Parathyroid adenoma (tissue), 2 donors: Measurements from ENCODE around the gene FCER1G.

ENCODE experiments used
- H2AFZ ChIP-seq: fragments of 300-600 bp; sonication (generic); one replicate; pipeline ENCODE4 v1.7.0; 2017; ENCODE audit warnings: antibody characterized with exemption, mild to moderate bottlenecking
- H3K27ac ChIP-seq: fragments of 300-600 bp; sonication (generic); one replicate; pipeline ENCODE4 v1.7.0; 2017
- H3K27me3 ChIP-seq: fragments of 300-600 bp; sonication (generic); one replicate; pipeline ENCODE4 v1.7.0; 2017; ENCODE audit warnings: low read length; ENCODE audit not compliant: control insufficient read depth, insufficient read depth
- H3K36me3 ChIP-seq: fragments of 300-600 bp; sonication (generic); one replicate; pipeline ENCODE4 v1.7.0; 2017; ENCODE audit warnings: low read length; ENCODE audit not compliant: control insufficient read depth, insufficient read depth
- H3K4me1 ChIP-seq: fragments of 300-600 bp; sonication (generic); one replicate; pipeline ENCODE4 v1.7.0; 2017; ENCODE audit warnings: control low read depth
- H3K4me2 ChIP-seq: fragments of 300-600 bp; sonication (generic); one replicate; pipeline ENCODE4 v1.7.0; 2017; ENCODE audit warnings: low read length
- H3K4me3 ChIP-seq: fragments of 300-600 bp; sonication (generic); one replicate; pipeline ENCODE4 v1.7.0; 2017; ENCODE audit warnings: low read depth, low read length
- H3K79me2 ChIP-seq: fragments of 300-600 bp; sonication (generic); one replicate; pipeline ENCODE4 v1.7.0; 2017; ENCODE audit warnings: control low read depth
- H3K9ac ChIP-seq: fragments of 300-600 bp; sonication (generic); one replicate; pipeline ENCODE4 v1.7.0; 2017; ENCODE audit warnings: mild to moderate bottlenecking
- H3K9me3 ChIP-seq: fragments of 300-600 bp; sonication (generic); one replicate; pipeline ENCODE4 v1.7.0; 2017; ENCODE audit warnings: low read length; ENCODE audit not compliant: control insufficient read depth
- CTCF ChIP-seq: fragments of 300-600 bp; sonication (generic); IDR thresholded peaks from one replicate; pipeline ENCODE4 v1.7.0; 2017; ENCODE audit warnings: antibody characterized with exemption, mild to moderate bottlenecking
- donor health status: primary hyperparathyroidism.

The FCER1G gene

GRCh38 chr1:161201836-161202712 is 13.0 kb upstream of the FCER1G start, which contains the start of gene NDUFS2:
Gene NDUFS2 (plus strand): TSS chr1:161202367. CDS start chr1:161202386, 19 bp downstream.
- Histone ChIP-seq H3K36me3 (no peaks in the 10 kb centered on the region), H3K9ac (peak within 1 kb of the TSS; percentile 72), H2AFZ (peak within 1 kb of the TSS; percentile 97), H3K9me3 (no peaks in the 10 kb centered on the region), H3K27me3 (no peaks in the 10 kb centered on the region), H3K4me2 (peak within 1 kb of the TSS; percentile 90), H3K4me3 (peak within 1 kb of the TSS; percentile 99), H3K79me2 (peaks cover 11% of the 10 kb centered on the region), H3K4me1 (peaks cover 4% of the 10 kb centered on the region), H3K27ac (peak within 1 kb of the TSS; percentile 98)
- TF ChIP-seq CTCF: no peak

GRCh38 chr1:161206411-161207140 is 8.5 kb upstream of the FCER1G start:
- H3K9me3 ChIP-seq: no peaks in the 10 kb centered on the region
- peak overlapping the region; percentile 85 for H3K27ac ChIP-seq
- no peak overlapping the region for H3K4me3 ChIP-seq
- peaks cover 11% of the 10 kb centered on the region for H3K79me2 ChIP-seq
- no peak for TF ChIP-seq CTCF
- H3K4me2 ChIP-seq: no peak overlapping the region
- no peaks in the 10 kb centered on the region for H3K27me3 ChIP-seq
- no peak overlapping the region for H2AFZ ChIP-seq
- no peaks in the 10 kb centered on the region for H3K36me3 ChIP-seq
- peaks cover 4% of the 10 kb centered on the region for H3K4me1 ChIP-seq
- no peak overlapping the region for H3K9ac ChIP-seq

- H3K79me2 ChIP-seq: peaks cover 11% of the 10 kb centered on the region
- no peak overlapping the region for H3K4me2 ChIP-seq
- H3K9me3 ChIP-seq: no peaks in the 10 kb centered on the region
- H3K27ac ChIP-seq: peak overlapping the region; percentile 85
- H3K4me1 ChIP-seq: peaks cover 2% of the 10 kb centered on the region
- H2AFZ ChIP-seq: no peak overlapping the region
- H3K36me3 ChIP-seq: no peaks in the 10 kb centered on the region
- no peak overlapping the region for H3K9ac ChIP-seq
- no peak for TF ChIP-seq CTCF
- no peak overlapping the region for H3K4me3 ChIP-seq
- H3K27me3 ChIP-seq: no peaks in the 10 kb centered on the region
Observed at GRCh38 chr1:161207173-161207572, 7.9 kb upstream of the FCER1G start.

- H2AFZ ChIP-seq: no peak overlapping the region
- H3K36me3 ChIP-seq: no peaks in the 10 kb centered on the region
- H3K27me3 ChIP-seq: no peaks in the 10 kb centered on the region
- no peak overlapping the region for H3K27ac ChIP-seq
- H3K4me1 ChIP-seq: no peaks in the 10 kb centered on the region
- no peaks in the 10 kb centered on the region for H3K79me2 ChIP-seq
- no peak overlapping the region for H3K9ac ChIP-seq
- H3K9me3 ChIP-seq: no peaks in the 10 kb centered on the region
- peak; percentile 76 for TF ChIP-seq CTCF
- H3K4me3 ChIP-seq: peak overlapping the region; percentile 15
- peak overlapping the region; percentile 15 for H3K4me2 ChIP-seq
Observed at GRCh38 chr1:161209790-161210409, 5.2 kb upstream of the FCER1G start.
